ENCODE measurements around the gene ZNF280D. TPM values are rescaled to one million over a fixed set of nuclear protein-coding genes. Genes with fewer than 3 reads are reported as not detected.

The ZNF280D gene
- total and polyA plus RNA-seq, 2 donors, result 72.9 to 73.9 TPM

GRCh38 chr15:56757875-56758274, 24.6 kb upstream of the ZNF280D start:
- H3K27me3 ChIP-seq (ENCODE audit: control insufficient read depth in 2 of 2, insufficient read depth in 1 of 2, low read length in 1 of 2), result no peaks in the 10 kb centered on the region
- no peak overlapping the region for H3K27ac ChIP-seq (ENCODE audit: low read depth in 1 of 2, low read length in 1 of 2)
- no peak overlapping the region for H3K4me3 ChIP-seq (ENCODE audit: low read length in 2 of 2)
- peaks cover 0 to 4% of the 10 kb centered on the region in 2 donors for H3K9me3 ChIP-seq (ENCODE audit: control insufficient read depth in 2 of 2, insufficient read depth in 1 of 2, low read length in 1 of 2)
- H3K36me3 ChIP-seq (ENCODE audit: control insufficient read depth in 2 of 2, insufficient read depth in 2 of 2, low read length in 1 of 2), result no peaks in the 10 kb centered on the region
- H3K4me1 ChIP-seq (ENCODE audit: control insufficient read depth in 2 of 2, insufficient read depth in 2 of 2, low read length in 2 of 2), result no peaks in the 10 kb centered on the region
- no peak for DNase-seq (ENCODE audit: low read depth in 6 of 9, low spot score in 9 of 9)
- WGBS, result 78% methylated on average over 3 of the region's 3 CpGs

- Histone ChIP-seq H3K27me3 (ENCODE audit: control insufficient read depth in 2 of 2, insufficient read depth in 1 of 2, low read length in 1 of 2) (no peaks in the 10 kb centered on the region), H3K9me3 (ENCODE audit: control insufficient read depth in 2 of 2, insufficient read depth in 1 of 2, low read length in 1 of 2) (peaks cover 0 to 4% of the 10 kb centered on the region in 2 donors), H3K27ac (ENCODE audit: low read depth in 1 of 2, low read length in 1 of 2) (no peak overlapping the region), H3K4me3 (ENCODE audit: low read length in 2 of 2) (no peak overlapping the region), H3K4me1 (ENCODE audit: control insufficient read depth in 2 of 2, insufficient read depth in 2 of 2, low read length in 2 of 2) (no peaks in the 10 kb centered on the region), H3K36me3 (ENCODE audit: control insufficient read depth in 2 of 2, insufficient read depth in 2 of 2, low read length in 1 of 2) (no peaks in the 10 kb centered on the region)
- DNase-seq (ENCODE audit: low read depth in 6 of 9, low spot score in 9 of 9), result no peak
- WGBS, result 96% methylated on average over 2 of the region's 2 CpGs
These were observed 21.6 kb upstream of the ZNF280D start for GRCh38 chr15:56754772-56755370.

GRCh38 chr15:56752986-56753385, 19.7 kb upstream of the ZNF280D start:
- no peak for DNase-seq (ENCODE audit: low read depth in 6 of 9, low spot score in 9 of 9)
- no peaks in the 10 kb centered on the region for H3K27me3 ChIP-seq (ENCODE audit: control insufficient read depth in 2 of 2, insufficient read depth in 1 of 2, low read length in 1 of 2)
- peaks cover 0 to 4% of the 10 kb centered on the region in 2 donors for H3K9me3 ChIP-seq (ENCODE audit: control insufficient read depth in 2 of 2, insufficient read depth in 1 of 2, low read length in 1 of 2)
- no peaks in the 10 kb centered on the region for H3K36me3 ChIP-seq (ENCODE audit: control insufficient read depth in 2 of 2, insufficient read depth in 2 of 2, low read length in 1 of 2)
- no peaks in the 10 kb centered on the region for H3K4me1 ChIP-seq (ENCODE audit: control insufficient read depth in 2 of 2, insufficient read depth in 2 of 2, low read length in 2 of 2)
- no peak overlapping the region for H3K4me3 ChIP-seq (ENCODE audit: low read length in 2 of 2)
- H3K27ac ChIP-seq (ENCODE audit: low read depth in 1 of 2, low read length in 1 of 2), result no peak overlapping the region
- WGBS, result 99% methylated on average over 1 of the region's 1 CpG

GRCh38 chr15:56749982-56750381, 16.7 kb upstream of the ZNF280D start:
- no peaks in the 10 kb centered on the region for H3K27me3 ChIP-seq (ENCODE audit: control insufficient read depth in 2 of 2, insufficient read depth in 1 of 2, low read length in 1 of 2)
- H3K4me1 ChIP-seq (ENCODE audit: control insufficient read depth in 2 of 2, insufficient read depth in 2 of 2, low read length in 2 of 2), result no peaks in the 10 kb centered on the region
- H3K4me3 ChIP-seq (ENCODE audit: low read length in 2 of 2), result no peak overlapping the region
- no peaks in the 10 kb centered on the region for H3K36me3 ChIP-seq (ENCODE audit: control insufficient read depth in 2 of 2, insufficient read depth in 2 of 2, low read length in 1 of 2)
- 98% methylated on average over 1 of the region's 1 CpG for WGBS
- no peak for DNase-seq (ENCODE audit: low read depth in 6 of 9, low spot score in 9 of 9)
- no peak overlapping the region for H3K27ac ChIP-seq (ENCODE audit: low read depth in 1 of 2, low read length in 1 of 2)
- no peaks in the 10 kb centered on the region for H3K9me3 ChIP-seq (ENCODE audit: control insufficient read depth in 2 of 2, insufficient read depth in 1 of 2, low read length in 1 of 2)

GRCh38 chr15:56744701-56745683, 11.7 kb upstream of the ZNF280D start:
- H3K4me1 ChIP-seq (ENCODE audit: control insufficient read depth in 2 of 2, insufficient read depth in 2 of 2, low read length in 2 of 2), result no peaks in the 10 kb centered on the region
- no peaks in the 10 kb centered on the region for H3K36me3 ChIP-seq (ENCODE audit: control insufficient read depth in 2 of 2, insufficient read depth in 2 of 2, low read length in 1 of 2)
- 97% methylated on average over 5 of the region's 5 CpGs for WGBS
- H3K4me3 ChIP-seq (ENCODE audit: low read length in 2 of 2), result no peak overlapping the region
- H3K9me3 ChIP-seq (ENCODE audit: control insufficient read depth in 2 of 2, insufficient read depth in 1 of 2, low read length in 1 of 2), result peaks cover 0 to 7% of the 10 kb centered on the region in 2 donors
- H3K27me3 ChIP-seq (ENCODE audit: control insufficient read depth in 2 of 2, insufficient read depth in 1 of 2, low read length in 1 of 2), result no peaks in the 10 kb centered on the region
- DNase-seq (ENCODE audit: low read depth in 6 of 9, low spot score in 9 of 9), result no peak
- no peak overlapping the region for H3K27ac ChIP-seq (ENCODE audit: low read depth in 1 of 2, low read length in 1 of 2)

- Histone ChIP-seq H3K4me3 (ENCODE audit: low read length in 2 of 2) (no peak overlapping the region), H3K36me3 (ENCODE audit: control insufficient read depth in 2 of 2, insufficient read depth in 2 of 2, low read length in 1 of 2) (no peaks in the 10 kb centered on the region), H3K27me3 (ENCODE audit: control insufficient read depth in 2 of 2, insufficient read depth in 1 of 2, low read length in 1 of 2) (no peaks in the 10 kb centered on the region), H3K27ac (ENCODE audit: low read depth in 1 of 2, low read length in 1 of 2) (no peak overlapping the region), H3K9me3 (ENCODE audit: control insufficient read depth in 2 of 2, insufficient read depth in 1 of 2, low read length in 1 of 2) (peaks cover 0 to 7% of the 10 kb centered on the region in 2 donors), H3K4me1 (ENCODE audit: control insufficient read depth in 2 of 2, insufficient read depth in 2 of 2, low read length in 2 of 2) (peaks cover 0 to 8% of the 10 kb centered on the region in 2 donors)
- DNase-seq (ENCODE audit: low read depth in 6 of 9, low spot score in 9 of 9), result no peak
- WGBS, result 88% methylated on average over 2 of the region's 2 CpGs
These were observed 8.2 kb upstream of the ZNF280D start for GRCh38 chr15:56741541-56741940.

GRCh38 chr15:56739964-56740640, 6.8 kb upstream of the ZNF280D start:
- no peak overlapping the region for H3K27ac ChIP-seq (ENCODE audit: low read depth in 1 of 2, low read length in 1 of 2)
- no peak overlapping the region for H3K4me3 ChIP-seq (ENCODE audit: low read length in 2 of 2)

GRCh38 chr15:56739474-56739873, 6.2 kb upstream of the ZNF280D start:
- WGBS, result 97% methylated on average over 4 of the region's 4 CpGs
- DNase-seq (ENCODE audit: low read depth in 6 of 9, low spot score in 9 of 9), result no peak
- Histone ChIP-seq H3K27ac (ENCODE audit: low read depth in 1 of 2, low read length in 1 of 2) (no peak overlapping the region), H3K36me3 (ENCODE audit: control insufficient read depth in 2 of 2, insufficient read depth in 2 of 2, low read length in 1 of 2) (no peaks in the 10 kb centered on the region), H3K27me3 (ENCODE audit: control insufficient read depth in 2 of 2, insufficient read depth in 1 of 2, low read length in 1 of 2) (no peaks in the 10 kb centered on the region), H3K4me1 (ENCODE audit: control insufficient read depth in 2 of 2, insufficient read depth in 2 of 2, low read length in 2 of 2) (peaks cover 0 to 8% of the 10 kb centered on the region in 2 donors), H3K4me3 (ENCODE audit: low read length in 2 of 2) (no peak overlapping the region), H3K9me3 (ENCODE audit: control insufficient read depth in 2 of 2, insufficient read depth in 1 of 2, low read length in 1 of 2) (peaks cover 0 to 7% of the 10 kb centered on the region in 2 donors)

More at GRCh38 chr15:56739964-56740640, 6.8 kb upstream of the ZNF280D start:
- Histone ChIP-seq H3K27me3 (ENCODE audit: control insufficient read depth in 2 of 2, insufficient read depth in 1 of 2, low read length in 1 of 2) (no peaks in the 10 kb centered on the region), H3K9me3 (ENCODE audit: control insufficient read depth in 2 of 2, insufficient read depth in 1 of 2, low read length in 1 of 2) (peaks cover 0 to 7% of the 10 kb centered on the region in 2 donors), H3K4me1 (ENCODE audit: control insufficient read depth in 2 of 2, insufficient read depth in 2 of 2, low read length in 2 of 2) (peaks cover 0 to 8% of the 10 kb centered on the region in 2 donors), H3K36me3 (ENCODE audit: control insufficient read depth in 2 of 2, insufficient read depth in 2 of 2, low read length in 1 of 2) (no peaks in the 10 kb centered on the region)
- DNase-seq (ENCODE audit: low read depth in 6 of 9, low spot score in 9 of 9), result no peak

GRCh38 chr15:56737791-56738190, 4.5 kb upstream of the ZNF280D start:
- H3K4me1 ChIP-seq (ENCODE audit: control insufficient read depth in 2 of 2, insufficient read depth in 2 of 2, low read length in 2 of 2), result peaks cover 0 to 14% of the 10 kb centered on the region in 2 donors
- WGBS, result 99% methylated on average over 1 of the region's 1 CpG
- no peak overlapping the region for H3K27ac ChIP-seq (ENCODE audit: low read depth in 1 of 2, low read length in 1 of 2)
- H3K9me3 ChIP-seq (ENCODE audit: control insufficient read depth in 2 of 2, insufficient read depth in 1 of 2, low read length in 1 of 2), result peaks cover 0 to 16% of the 10 kb centered on the region in 2 donors
- no peak overlapping the region for H3K4me3 ChIP-seq (ENCODE audit: low read length in 2 of 2)
- H3K27me3 ChIP-seq (ENCODE audit: control insufficient read depth in 2 of 2, insufficient read depth in 1 of 2, low read length in 1 of 2), result no peaks in the 10 kb centered on the region
- H3K36me3 ChIP-seq (ENCODE audit: control insufficient read depth in 2 of 2, insufficient read depth in 2 of 2, low read length in 1 of 2), result no peaks in the 10 kb centered on the region
- DNase-seq (ENCODE audit: low read depth in 6 of 9, low spot score in 9 of 9), result no peak

Data from thymus (tissue), 11 donors.